Fibroblast of the aortic adventitia (primary cell): ENCODE measurements around the gene GALNT2. TPM values are rescaled to one million over a fixed set of nuclear protein-coding genes. Genes with fewer than 3 reads are reported as not detected.

Experiments used
- DNase-seq: peaks from one replicate; pipeline ENCODE4 v3.0.0-alpha.2; 2010; ENCODE audit warnings: low read depth
- H3K4me3 ChIP-seq: 2 replicates; pipeline ENCODE4 v1.5.1; 2011; ENCODE audit warnings: low read depth, mild to moderate bottlenecking, control low read depth, low read length, moderate library complexity
- CTCF ChIP-seq: IDR thresholded peaks from 2 replicates; pipeline ENCODE4 v1.5.1; 2011; ENCODE audit warnings: mild to moderate bottlenecking, low read length, control low read depth, inconsistent platforms; ENCODE audit not compliant: insufficient read depth
- total RNA-seq: library from RNA; depleted of rRNA; stranded (reverse); fragments of >200 nt; gene quantifications from 2 replicates; pipeline ENCODE4 v1.2.3, GENCODE V29; 2012; ENCODE audit warnings: low replicate concordance

The GALNT2 gene
- total RNA-seq, 1 donor: 68.1 TPM

GRCh38 chr1:230231774-230232145 lies 164.7 kb downstream of the GALNT2 start:
- peak overlapping the region; percentile 34 for H3K4me3 ChIP-seq
- DNase-seq: peak; percentile 70
- TF ChIP-seq CTCF: no peak

- peak; percentile 49 for DNase-seq
- peak overlapping the region; percentile 34 for H3K4me3 ChIP-seq
- no peak for TF ChIP-seq CTCF
Observed at GRCh38 chr1:230232371-230232771, 165.3 kb downstream of the GALNT2 start.

- no peak overlapping the region for H3K4me3 ChIP-seq
- no peak for TF ChIP-seq CTCF
- DNase-seq: no peak
Observed at GRCh38 chr1:230233786-230234185, 166.7 kb downstream of the GALNT2 start.

DNA sequence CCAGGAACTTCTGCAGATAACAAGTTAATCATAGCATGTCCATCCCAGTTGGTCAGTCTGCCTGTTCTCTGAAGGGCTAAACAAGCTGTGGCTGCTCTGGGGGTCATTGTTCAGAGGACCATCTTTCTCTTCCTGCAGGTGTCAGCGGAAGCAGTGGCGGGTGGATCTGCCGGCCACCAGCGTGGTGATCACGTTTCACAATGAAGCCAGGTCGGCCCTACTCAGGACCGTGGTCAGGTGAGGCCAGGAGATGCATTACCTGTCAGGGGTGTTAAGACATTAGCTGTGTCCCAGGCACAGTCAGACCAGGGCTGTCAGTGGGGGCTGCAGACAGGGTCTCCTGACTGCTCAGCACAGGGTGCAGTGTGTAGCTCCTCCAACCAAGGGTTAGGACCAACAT lies 168.8 kb downstream of the GALNT2 start:
- DNase-seq: no peak
- no peak for TF ChIP-seq CTCF
- H3K4me3 ChIP-seq: no peak overlapping the region

DNA sequence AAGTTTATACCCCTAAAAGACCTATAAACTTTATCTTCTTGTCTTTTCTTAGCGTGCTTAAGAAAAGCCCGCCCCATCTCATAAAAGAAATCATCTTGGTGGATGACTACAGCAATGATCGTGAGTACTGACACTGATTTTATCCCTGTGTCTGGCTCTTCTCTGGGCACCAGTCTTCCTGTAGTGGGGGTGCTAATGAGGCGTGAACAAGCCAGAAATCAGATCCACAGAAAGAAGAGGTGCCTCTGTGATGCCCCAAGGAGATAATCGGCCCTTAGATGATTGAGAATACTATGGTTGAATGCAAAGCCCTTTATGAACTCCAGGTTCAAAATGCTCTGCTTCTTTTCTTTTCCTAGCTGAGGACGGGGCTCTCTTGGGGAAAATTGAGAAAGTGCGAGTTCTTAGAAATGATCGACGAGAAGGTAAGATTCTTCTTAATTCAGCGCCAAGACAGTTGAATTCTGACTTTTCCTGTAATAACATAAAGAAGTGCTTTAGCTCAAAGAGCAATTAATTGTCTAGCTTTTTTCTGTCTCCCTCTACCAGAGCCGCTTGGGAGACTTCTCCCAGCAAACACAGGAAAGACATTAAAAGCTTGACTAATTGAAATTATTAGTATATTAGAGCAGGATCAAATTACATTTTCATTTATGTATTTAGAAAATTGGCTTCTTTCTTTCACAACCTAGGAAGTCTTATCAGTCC lies 169.4 kb downstream of the GALNT2 start:
- no peak overlapping the region for H3K4me3 ChIP-seq
- DNase-seq: no peak
- no peak for TF ChIP-seq CTCF

GRCh38 chr1:230237009-230237370 lies 170.0 kb downstream of the GALNT2 start:
- DNase-seq: peak; percentile 69
- TF ChIP-seq CTCF: no peak
- H3K4me3 ChIP-seq: no peak overlapping the region

DNA sequence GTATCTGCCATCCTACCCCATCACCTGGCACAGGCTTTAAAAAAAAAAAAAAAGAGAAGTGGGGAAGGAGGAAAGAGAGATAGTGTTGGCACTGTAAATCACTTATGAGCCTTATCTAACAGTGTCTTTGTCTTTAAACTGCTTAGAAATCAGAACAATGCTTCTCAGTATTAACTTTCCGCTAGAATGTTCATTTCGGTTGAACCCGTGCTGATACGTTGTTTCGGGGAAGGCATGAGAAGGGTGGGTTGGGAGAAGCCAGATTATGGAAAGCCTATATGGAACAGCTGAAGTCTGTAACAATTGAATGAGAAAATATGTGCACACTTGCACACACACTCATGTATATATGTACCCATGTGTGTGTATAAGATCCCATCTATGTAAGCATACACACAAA lies 170.8 kb downstream of the GALNT2 start:
- H3K4me3 ChIP-seq: no peak overlapping the region
- TF ChIP-seq CTCF: no peak
- DNase-seq: no peak
